Kidney epithelial cell (primary cell): ENCODE measurements around the gene TMTC3. TPM values are rescaled to one million over a fixed set of nuclear protein-coding genes. Genes with fewer than 3 reads are reported as not detected.

Source experiments
- DNase-seq: peaks from one replicate; pipeline ENCODE4 v3.0.0-alpha.2; 2010; ENCODE audit warnings: low read depth
- H3K27me3 ChIP-seq: 2 replicates; pipeline ENCODE4 v1.6.0; 2011; ENCODE audit warnings: low read length; ENCODE audit not compliant: control insufficient read depth, insufficient read depth
- H3K36me3 ChIP-seq: 2 replicates; pipeline ENCODE4 v1.5.1; 2011; ENCODE audit warnings: low read length; ENCODE audit not compliant: control insufficient read depth, insufficient read depth
- H3K4me3 ChIP-seq: 2 replicates; pipeline ENCODE4 v1.5.1; 2011; ENCODE audit warnings: low read depth, mild to moderate bottlenecking, control low read depth, low read length
- total RNA-seq: library from RNA; depleted of rRNA; stranded (reverse); fragments of >200 nt; gene quantifications from 2 replicates; pipeline ENCODE4 v1.2.3, GENCODE V29; 2015
- TF ChIP-seq, protein P1 (sequence below): IDR thresholded peaks from 2 replicates; pipeline ENCODE4 v1.5.1; 2011; ENCODE audit warnings: mild to moderate bottlenecking, moderate library complexity, low read length, control low read depth, inconsistent platforms; ENCODE audit not compliant: insufficient read depth, poor library complexity, severe bottlenecking

The TMTC3 gene
- total RNA-seq, 1 donor from 2014 or later = 25.8 TPM

DNA sequence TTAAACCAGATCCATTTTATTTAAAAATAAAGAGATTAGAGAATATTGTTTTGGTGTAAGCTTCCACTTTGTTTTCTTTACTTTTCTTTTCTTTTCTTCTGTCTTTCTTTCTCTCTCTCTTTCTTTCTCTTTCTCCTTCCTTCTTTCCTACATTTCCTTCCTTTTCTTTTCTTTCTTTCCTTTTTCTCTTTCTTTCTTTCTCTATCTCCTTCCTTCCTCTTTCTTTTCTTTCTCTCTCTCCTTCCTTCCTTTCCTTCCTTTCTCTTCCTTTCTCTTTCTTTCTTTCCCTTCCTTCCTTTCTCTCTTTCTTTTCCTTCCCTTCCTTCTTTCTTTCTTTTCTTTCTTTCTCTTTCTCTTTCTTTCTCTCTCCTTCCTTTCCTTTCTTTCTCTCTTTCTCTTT, 100.8 kb downstream of the TMTC3 start:
- Histone ChIP-seq H3K4me3 (no peak overlapping the region), H3K27me3 (no peaks in the 10 kb centered on the region), H3K36me3 (no peaks in the 10 kb centered on the region)
- DNase-seq = no peak
- TF ChIP-seq, protein P1, sequence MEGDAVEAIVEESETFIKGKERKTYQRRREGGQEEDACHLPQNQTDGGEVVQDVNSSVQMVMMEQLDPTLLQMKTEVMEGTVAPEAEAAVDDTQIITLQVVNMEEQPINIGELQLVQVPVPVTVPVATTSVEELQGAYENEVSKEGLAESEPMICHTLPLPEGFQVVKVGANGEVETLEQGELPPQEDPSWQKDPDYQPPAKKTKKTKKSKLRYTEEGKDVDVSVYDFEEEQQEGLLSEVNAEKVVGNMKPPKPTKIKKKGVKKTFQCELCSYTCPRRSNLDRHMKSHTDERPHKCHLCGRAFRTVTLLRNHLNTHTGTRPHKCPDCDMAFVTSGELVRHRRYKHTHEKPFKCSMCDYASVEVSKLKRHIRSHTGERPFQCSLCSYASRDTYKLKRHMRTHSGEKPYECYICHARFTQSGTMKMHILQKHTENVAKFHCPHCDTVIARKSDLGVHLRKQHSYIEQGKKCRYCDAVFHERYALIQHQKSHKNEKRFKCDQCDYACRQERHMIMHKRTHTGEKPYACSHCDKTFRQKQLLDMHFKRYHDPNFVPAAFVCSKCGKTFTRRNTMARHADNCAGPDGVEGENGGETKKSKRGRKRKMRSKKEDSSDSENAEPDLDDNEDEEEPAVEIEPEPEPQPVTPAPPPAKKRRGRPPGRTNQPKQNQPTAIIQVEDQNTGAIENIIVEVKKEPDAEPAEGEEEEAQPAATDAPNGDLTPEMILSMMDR = no peak

DNA sequence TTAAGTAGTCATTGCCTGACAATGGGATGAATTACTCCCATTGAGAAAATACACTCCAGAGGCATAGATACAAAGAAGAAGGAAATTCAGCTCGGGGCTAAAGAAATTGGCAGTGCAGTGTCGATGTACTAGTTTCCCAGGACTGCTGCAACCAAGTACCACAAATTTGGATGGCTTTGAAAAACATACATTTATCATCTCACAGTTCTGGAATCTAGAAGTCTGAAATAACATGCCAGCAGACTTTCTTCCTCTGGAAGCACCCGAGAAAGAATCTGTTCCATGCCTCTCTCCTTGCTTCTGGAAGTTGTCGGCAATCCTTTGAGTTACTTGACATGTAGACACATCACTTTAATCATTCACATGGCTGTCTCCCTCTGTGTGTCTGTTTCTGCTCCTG, 101.9 kb downstream of the TMTC3 start:
- Histone ChIP-seq H3K36me3 (no peaks in the 10 kb centered on the region), H3K27me3 (no peaks in the 10 kb centered on the region), H3K4me3 (no peak overlapping the region)
- TF ChIP-seq, protein P1 = no peak
- DNase-seq = no peak

DNA sequence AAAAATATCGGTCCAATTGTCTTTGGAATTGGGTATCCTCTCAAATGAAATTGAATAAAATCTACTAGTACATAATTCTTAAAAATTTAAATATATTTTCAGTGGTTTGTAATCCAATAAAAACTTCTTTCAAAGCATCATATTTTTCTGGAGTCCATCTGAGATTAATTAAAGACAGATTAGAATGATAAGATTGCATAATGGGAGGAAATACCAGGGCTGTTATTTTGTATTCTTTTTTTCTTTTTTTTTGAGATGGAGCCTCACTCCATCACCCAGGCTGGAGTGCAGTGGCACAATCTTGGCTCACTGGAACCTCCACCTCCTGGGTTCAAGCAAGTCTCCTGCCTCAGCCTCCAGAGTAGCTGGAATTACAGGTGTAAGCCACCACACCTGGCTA, 103.8 kb downstream of the TMTC3 start:
- TF ChIP-seq, protein P1 = no peak
- no peak for DNase-seq
- no peak overlapping the region for H3K4me3 ChIP-seq
- H3K36me3 ChIP-seq = no peaks in the 10 kb centered on the region
- H3K27me3 ChIP-seq = no peaks in the 10 kb centered on the region

DNA sequence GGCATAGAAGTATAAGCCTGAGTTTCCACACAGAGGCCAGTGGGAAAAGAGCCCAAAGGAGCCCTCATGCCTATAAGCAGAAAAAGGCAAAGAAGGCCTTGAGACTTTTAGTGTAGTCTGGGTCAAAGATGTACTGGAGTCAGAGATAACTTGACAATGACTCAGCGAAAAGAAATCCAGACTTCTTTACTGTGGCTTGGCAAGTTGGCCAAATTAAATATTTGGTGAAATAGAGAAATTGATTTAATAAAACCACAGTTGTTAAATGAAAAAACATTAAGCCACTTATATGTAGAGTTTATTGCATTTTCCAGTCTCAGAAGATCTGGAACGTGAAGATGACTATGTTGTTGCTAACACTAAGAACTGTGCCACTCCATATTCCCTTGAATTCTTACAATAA, 105.1 kb downstream of the TMTC3 start:
- H3K4me3 ChIP-seq = no peak overlapping the region
- peak; percentile 37 for DNase-seq
- no peaks in the 10 kb centered on the region for H3K27me3 ChIP-seq
- H3K36me3 ChIP-seq = no peaks in the 10 kb centered on the region
- TF ChIP-seq, protein P1 = no peak

DNA sequence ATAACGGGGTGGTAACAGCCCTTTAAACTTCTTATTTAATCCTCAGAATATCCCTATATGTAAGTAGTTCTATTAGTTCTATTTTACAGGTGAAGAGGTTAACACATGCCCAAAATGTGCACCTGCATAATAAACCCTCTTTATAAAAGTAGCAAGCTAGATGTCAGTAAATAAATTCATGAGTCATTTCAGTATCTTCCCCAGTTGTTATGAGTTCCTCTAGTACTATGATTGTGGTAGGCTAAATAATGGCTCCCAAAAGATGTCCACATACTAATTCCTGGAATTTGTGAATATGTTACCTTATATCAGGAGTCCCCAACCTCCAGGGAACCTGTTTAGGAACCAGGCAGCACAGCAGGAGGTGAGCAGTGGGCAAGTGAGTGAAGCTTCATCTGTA, 106.5 kb downstream of the TMTC3 start:
- TF ChIP-seq, protein P1 = no peak
- Histone ChIP-seq H3K36me3 (no peaks in the 10 kb centered on the region), H3K4me3 (no peak overlapping the region), H3K27me3 (no peaks in the 10 kb centered on the region)
- DNase-seq = no peak

Other genes with a start within 250 kb of the TMTC3 start
- gene C12orf50, start 112.9 kb upstream of the TMTC3 start, total RNA-seq = not detected in 2 replicates
- 17.7 and 19.3 TPM in 2 replicates for gene CEP290, start 219 bp upstream of the TMTC3 start, total RNA-seq